BE2C (cell line): Measurements from ENCODE around the gene XXYLT1.

Experiments
- DNase-seq: peaks from one replicate; pipeline ENCODE4 v3.0.0-alpha.2; 2020
- H3K27me3 ChIP-seq: fragments of 250-450 bp; sonication (Bioruptor Pico); 2 replicates; pipeline ENCODE4 v1.5.1; 2020; ENCODE audit warnings: mild to moderate bottlenecking
- H3K36me3 ChIP-seq: fragments of 250-450 bp; sonication (Bioruptor Pico); 2 replicates; pipeline ENCODE4 v1.5.1; 2020; ENCODE audit warnings: mild to moderate bottlenecking
- H3K4me1 ChIP-seq: fragments of 250-450 bp; sonication (Bioruptor Pico); 2 replicates; pipeline ENCODE4 v1.5.1; 2020
- H3K4me3 ChIP-seq: 2 replicates; pipeline ENCODE4 v1.5.1; 2011; ENCODE audit warnings: low read depth, low read length
- H3K9me3 ChIP-seq: fragments of 250-450 bp; sonication (Bioruptor Pico); 2 replicates; pipeline ENCODE4 v1.5.1; 2020
- TF ChIP-seq, protein P1 (sequence below): IDR thresholded peaks from 2 replicates; pipeline ENCODE4 v1.5.1; 2012; ENCODE audit warnings: mild to moderate bottlenecking, low read depth, low read length

The XXYLT1 gene

DNA sequence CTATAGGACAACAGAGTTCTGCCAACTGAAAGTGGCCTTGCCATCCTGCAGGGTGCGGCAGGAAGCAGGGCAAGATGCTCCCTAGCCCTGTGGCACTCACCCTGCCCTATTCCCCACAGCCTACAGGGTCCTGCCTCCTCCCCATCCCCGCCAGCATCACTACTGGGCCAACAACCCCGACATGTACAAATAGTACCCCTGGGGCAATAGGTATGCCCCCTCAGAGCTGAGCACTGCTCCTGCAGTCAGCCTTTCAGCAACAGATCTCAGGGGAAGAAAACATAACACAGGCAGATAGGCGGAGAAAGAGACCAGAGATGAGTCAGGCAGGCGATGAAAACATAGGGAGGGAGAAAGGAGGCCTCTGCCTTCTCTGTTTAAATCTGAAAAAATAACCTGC, 74.7 kb downstream of the XXYLT1 start:
- DNase-seq, result no peak
- TF ChIP-seq, protein P1, sequence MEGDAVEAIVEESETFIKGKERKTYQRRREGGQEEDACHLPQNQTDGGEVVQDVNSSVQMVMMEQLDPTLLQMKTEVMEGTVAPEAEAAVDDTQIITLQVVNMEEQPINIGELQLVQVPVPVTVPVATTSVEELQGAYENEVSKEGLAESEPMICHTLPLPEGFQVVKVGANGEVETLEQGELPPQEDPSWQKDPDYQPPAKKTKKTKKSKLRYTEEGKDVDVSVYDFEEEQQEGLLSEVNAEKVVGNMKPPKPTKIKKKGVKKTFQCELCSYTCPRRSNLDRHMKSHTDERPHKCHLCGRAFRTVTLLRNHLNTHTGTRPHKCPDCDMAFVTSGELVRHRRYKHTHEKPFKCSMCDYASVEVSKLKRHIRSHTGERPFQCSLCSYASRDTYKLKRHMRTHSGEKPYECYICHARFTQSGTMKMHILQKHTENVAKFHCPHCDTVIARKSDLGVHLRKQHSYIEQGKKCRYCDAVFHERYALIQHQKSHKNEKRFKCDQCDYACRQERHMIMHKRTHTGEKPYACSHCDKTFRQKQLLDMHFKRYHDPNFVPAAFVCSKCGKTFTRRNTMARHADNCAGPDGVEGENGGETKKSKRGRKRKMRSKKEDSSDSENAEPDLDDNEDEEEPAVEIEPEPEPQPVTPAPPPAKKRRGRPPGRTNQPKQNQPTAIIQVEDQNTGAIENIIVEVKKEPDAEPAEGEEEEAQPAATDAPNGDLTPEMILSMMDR, result 0 out of 2 replicates have a peak, but pooled peaks have one; percentile 3
- Histone ChIP-seq H3K27me3 (no peaks in the 10 kb centered on the region), H3K4me1 (peaks cover 9% of the 10 kb centered on the region; the same call in 1 of the 2 replicates), H3K36me3 (peaks cover 4% of the 10 kb centered on the region; the same call in 1 of the 2 replicates), H3K9me3 (peaks cover 3% of the 10 kb centered on the region; the same call in 1 of the 2 replicates), H3K4me3 (no peak overlapping the region)

DNA sequence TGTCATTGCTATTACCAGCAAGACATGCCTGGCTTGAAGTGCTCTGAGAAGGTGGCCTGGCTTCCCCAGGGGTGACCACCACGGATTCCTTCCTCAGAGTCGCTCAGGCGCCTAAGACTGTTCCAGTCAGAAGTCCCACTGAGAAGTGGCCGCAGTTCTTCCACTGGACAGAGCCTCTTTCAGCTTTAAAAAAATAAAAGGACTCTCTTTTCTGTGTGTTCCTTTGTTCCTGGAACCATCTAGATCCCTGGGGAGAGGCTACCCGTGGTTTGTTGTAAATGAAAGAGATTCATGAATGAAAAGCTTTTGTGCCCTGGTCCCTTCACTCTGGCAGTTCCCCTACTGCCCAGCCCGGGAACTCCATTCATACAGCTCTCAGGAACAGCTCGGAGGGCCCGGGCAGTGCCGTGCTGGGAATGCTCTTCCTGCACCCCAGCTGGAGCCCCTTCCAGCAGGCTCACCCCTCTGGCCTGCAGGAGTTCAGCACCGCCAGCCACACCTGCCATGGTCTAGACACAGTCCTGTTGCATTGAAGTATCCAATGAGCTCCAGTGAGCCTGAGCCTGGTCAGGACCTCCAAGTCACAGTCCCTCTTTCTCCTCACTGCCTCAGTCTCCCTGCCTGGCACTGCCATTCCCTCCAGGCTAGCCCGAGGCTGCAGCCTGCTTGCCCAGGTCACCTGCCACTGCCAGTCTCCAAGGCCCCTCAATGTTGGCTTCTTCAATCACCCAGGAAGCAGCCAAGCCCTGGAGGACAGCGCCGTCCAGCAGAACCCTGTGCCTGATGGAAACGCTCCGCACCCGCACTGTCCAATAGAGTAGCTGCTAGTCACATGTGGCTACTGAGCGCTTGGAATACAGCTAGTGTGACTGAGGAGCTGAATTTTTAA, 75.4 kb downstream of the XXYLT1 start:
- Histone ChIP-seq H3K9me3 (peaks cover 3% of the 10 kb centered on the region; the same call in 1 of the 2 replicates), H3K36me3 (peaks cover 4% of the 10 kb centered on the region; the same call in 1 of the 2 replicates), H3K27me3 (no peaks in the 10 kb centered on the region), H3K4me1 (peaks cover 9% of the 10 kb centered on the region; the same call in 1 of the 2 replicates), H3K4me3 (no peak overlapping the region)
- TF ChIP-seq, protein P1, result no peak
- DNase-seq, result no peak

DNA sequence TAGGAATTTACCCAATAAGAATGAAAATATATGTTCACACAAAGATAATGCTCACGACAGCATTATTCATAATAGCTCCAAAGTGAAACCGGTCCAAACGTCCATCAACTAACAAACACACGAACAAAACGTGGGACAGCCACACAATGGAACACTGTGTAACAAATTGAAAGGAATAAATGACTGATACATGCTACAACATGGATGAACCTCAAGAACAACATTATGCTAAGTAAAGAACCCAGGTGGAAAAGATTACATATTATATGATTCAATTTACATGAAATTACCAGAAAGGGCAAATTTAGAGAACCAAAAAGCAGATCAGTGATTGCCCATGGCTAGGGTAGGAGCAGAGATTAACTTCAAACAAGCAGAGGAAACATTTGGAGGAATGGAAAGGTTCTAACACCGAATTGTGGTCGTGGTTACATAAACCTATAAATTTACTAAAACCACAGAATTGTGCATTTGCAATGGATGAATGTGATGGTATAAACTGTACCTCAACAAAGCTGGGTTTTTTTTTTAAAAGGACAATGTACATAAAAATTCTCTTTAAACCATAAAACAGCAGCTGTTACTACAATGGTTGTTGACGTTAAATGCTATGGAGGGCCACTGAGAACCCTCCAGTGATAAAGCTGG, 76.3 kb downstream of the XXYLT1 start:
- Histone ChIP-seq H3K4me3 (no peak overlapping the region), H3K4me1 (peaks cover 9% of the 10 kb centered on the region; the same call in 1 of the 2 replicates), H3K36me3 (no peaks in the 10 kb centered on the region), H3K27me3 (no peaks in the 10 kb centered on the region), H3K9me3 (peaks cover 3% of the 10 kb centered on the region; the same call in 1 of the 2 replicates)
- TF ChIP-seq, protein P1, result no peak
- DNase-seq, result no peak

DNA sequence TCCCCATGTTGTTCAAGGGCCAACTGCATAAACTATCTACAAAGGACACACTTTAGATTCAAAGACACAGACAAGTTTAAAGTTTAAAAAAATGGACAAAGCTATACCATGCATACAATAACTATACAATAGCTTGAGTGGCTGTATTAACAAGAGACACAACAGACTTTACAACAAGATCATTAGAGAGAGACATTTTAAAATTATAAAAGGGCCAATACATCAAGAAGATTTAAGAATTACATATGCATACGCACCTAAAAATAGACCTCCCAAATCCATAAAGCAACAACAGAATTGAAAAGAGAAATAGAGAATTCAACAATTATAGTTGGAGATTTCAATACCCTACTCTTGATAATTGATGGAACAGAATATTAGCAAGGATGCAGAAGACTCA, 79.4 kb downstream of the XXYLT1 start:
- DNase-seq, result no peak
- TF ChIP-seq, protein P1, result no peak
- no peaks in the 10 kb centered on the region for H3K36me3 ChIP-seq
- peaks cover 9% of the 10 kb centered on the region for H3K4me1 ChIP-seq
- no peak overlapping the region for H3K4me3 ChIP-seq
- no peaks in the 10 kb centered on the region for H3K27me3 ChIP-seq
- peaks cover 3% of the 10 kb centered on the region; the same call in 1 of the 2 replicates for H3K9me3 ChIP-seq

DNA sequence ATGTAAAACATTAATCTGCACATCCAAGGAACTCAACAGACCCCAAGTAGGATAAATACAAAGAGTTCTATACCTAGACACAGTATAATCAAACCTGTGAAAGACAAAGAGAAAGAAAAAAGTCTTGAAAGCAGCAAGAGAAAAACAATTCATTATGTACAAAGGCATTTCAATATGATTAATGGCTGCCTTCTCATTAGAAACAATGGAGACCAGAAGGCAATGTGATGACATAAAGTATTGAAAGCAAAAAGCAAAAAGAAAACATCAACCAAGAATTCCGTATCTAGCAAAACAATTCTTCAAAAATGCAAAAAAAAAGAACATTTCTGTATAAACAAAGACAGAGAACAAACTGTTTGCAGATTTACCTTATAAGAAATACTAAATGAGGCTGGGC, 81.1 kb downstream of the XXYLT1 start:
- DNase-seq, result no peak
- Histone ChIP-seq H3K9me3 (peaks cover 3% of the 10 kb centered on the region; the same call in 1 of the 2 replicates), H3K4me1 (peaks cover 5% of the 10 kb centered on the region; the same call in 1 of the 2 replicates), H3K27me3 (no peaks in the 10 kb centered on the region), H3K36me3 (no peaks in the 10 kb centered on the region), H3K4me3 (no peak overlapping the region)
- TF ChIP-seq, protein P1, result no peak
